H1 (cell line): ENCODE results near the gene CIDEA. TPM values are rescaled to one million over a fixed set of nuclear protein-coding genes. Genes with fewer than 3 reads are reported as not detected.

ENCODE experiments used
- CTCF ChIA-PET: fragments of 300-600 bp; sonication (Branson Sonifier 250); formaldehyde crosslinking; loops from one replicate; lab custom pipeline; 2021; ENCODE audit not compliant: partially characterized antibody; lab: Charles Lee
- POLR2A ChIA-PET: fragments of 300-600 bp; sonication (Branson Sonifier 250); formaldehyde crosslinking; loops from one replicate; lab custom pipeline; 2021; ENCODE audit warnings: inconsistent platforms; ENCODE audit not compliant: partially characterized antibody; lab: Charles Lee
- DNase-seq, 2 experiments: peaks; one replicate each; pipeline versions ENCODE4 v3.0.0 to v3.0.0-alpha.2; 2010 to 2022; ENCODE audit warnings: low spot score in 2 of 2, low read depth in 1 of 2, mixed read lengths in 1 of 2
- FAIRE-seq: peaks from 2 replicates; lab custom pipeline; 2011; peaks lifted over from hg19 to GRCh38; lab: Jason Lieb, UNC
- H2AFZ ChIP-seq: 2 replicates; pipeline ENCODE4 v1.8.1; 2012; ENCODE audit warnings: low read length, inconsistent platforms
- H2AK5ac ChIP-seq: 2 replicates; pipeline ENCODE4 v1.6.1; 2013; ENCODE audit warnings: low read depth, low read length
- H2BK120ac ChIP-seq: replicated peaks from 2 replicates; pipeline ENCODE3; 2013; ENCODE audit warnings: low read depth, low read length, inconsistent platforms
- H2BK12ac ChIP-seq: 2 replicates; pipeline ENCODE4 v1.6.1; 2013; ENCODE audit warnings: low read depth, low read length
- H2BK15ac ChIP-seq: 2 replicates; pipeline ENCODE4 v1.6.1; 2013; ENCODE audit warnings: low read length
- H2BK20ac ChIP-seq: 2 replicates; pipeline ENCODE4 v1.6.1; 2013; ENCODE audit warnings: low read length
- H2BK5ac ChIP-seq: 2 replicates; pipeline ENCODE4 v1.6.1; 2013; ENCODE audit warnings: low read depth, low read length
- H3K14ac ChIP-seq: 2 replicates; pipeline ENCODE4 v1.6.1; 2013; ENCODE audit warnings: inconsistent platforms; ENCODE audit not compliant: insufficient read length
- H3K18ac ChIP-seq: 2 replicates; pipeline ENCODE4 v1.6.1; 2013; ENCODE audit warnings: low read length; ENCODE audit errors: extremely low read depth
- H3K23ac ChIP-seq: 2 replicates; pipeline ENCODE4 v1.6.1; 2013; ENCODE audit warnings: inconsistent platforms; ENCODE audit not compliant: insufficient read length
- H3K23me2 ChIP-seq: 2 replicates; pipeline ENCODE4 v1.6.1; 2013; ENCODE audit warnings: low read depth, low read length
- H3K27ac ChIP-seq: 2 replicates; pipeline ENCODE4 v1.6.1; 2011; ENCODE audit warnings: low read depth, low read length, inconsistent platforms
- H3K27me3 ChIP-seq, 4 experiments: replicated peaks in 1 of 4; 1 replicate in 1 of 4; 2 replicates in 3 of 4; pipeline versions ENCODE4 v1.6.1 to v1.8.1; 2011 to 2013; ENCODE audit warnings: low read length in 3 of 4, mild to moderate bottlenecking in 3 of 4, inconsistent platforms in 2 of 4, mixed read lengths in 2 of 4, moderate library complexity in 1 of 4; ENCODE audit not compliant: control insufficient read depth in 3 of 4, insufficient read depth in 3 of 4; ENCODE audit errors: extremely low read depth in 1 of 4
- H3K36me3 ChIP-seq, 4 experiments: 2 replicates each; pipeline versions ENCODE4 v1.6.1 to v1.8.1; 2011 to 2013; ENCODE audit warnings: mild to moderate bottlenecking in 4 of 4, low read length in 3 of 4, moderate library complexity in 2 of 4, control low read depth in 1 of 4, inconsistent platforms in 1 of 4; ENCODE audit not compliant: insufficient read depth in 4 of 4, control insufficient read depth in 2 of 4
- H3K4ac ChIP-seq: replicated peaks from 2 replicates; pipeline ENCODE3; 2013; ENCODE audit warnings: low read length, low read depth, mixed read lengths, inconsistent platforms; ENCODE audit not compliant: insufficient read length
- H3K4me1 ChIP-seq, 4 experiments: replicated peaks in 1 of 4; 1 replicate in 1 of 4; 2 replicates in 3 of 4; pipeline versions ENCODE4 v1.6.1 to v1.8.1; 2011 to 2013; ENCODE audit warnings: low read length in 3 of 4, inconsistent platforms in 2 of 4, mixed read lengths in 1 of 4; ENCODE audit not compliant: insufficient read depth in 4 of 4, control insufficient read depth in 3 of 4
- H3K4me2 ChIP-seq, 2 experiments: 2 replicates each; pipeline versions ENCODE4 v1.6.1 to v1.8.1; 2011 to 2013; ENCODE audit warnings: low read depth in 2 of 2, low read length in 2 of 2, control low read depth in 1 of 2, inconsistent platforms in 1 of 2, mild to moderate bottlenecking in 1 of 2; ENCODE audit not compliant: insufficient read depth in 1 of 2
- H3K4me3 ChIP-seq, 4 experiments: fragments of 200-600, 300-600 bp in 1 of 4; sonication (generic), shearing (Covaris generic), sonication (Bioruptor Twin) in 1 of 4; 2 replicates each; pipeline versions ENCODE4 v1.5.1 to v1.8.1; 2011 to 2016; ENCODE audit warnings: low read length in 4 of 4, low read depth in 3 of 4, control low read depth in 2 of 4, inconsistent platforms in 2 of 4, mild to moderate bottlenecking in 2 of 4, mixed read lengths in 1 of 4, moderate library complexity in 1 of 4; ENCODE audit not compliant: insufficient read depth in 2 of 4; ENCODE audit errors: extremely low read depth in 1 of 4
- H3K56ac ChIP-seq: replicated peaks from 2 replicates; pipeline ENCODE3; 2013; ENCODE audit warnings: low read depth, mild to moderate bottlenecking, mixed read lengths, low read length, inconsistent platforms; ENCODE audit not compliant: insufficient read length
- H3K79me1 ChIP-seq: 2 replicates; pipeline ENCODE4 v1.6.1; 2013; ENCODE audit warnings: low read depth, low read length, control low read depth
- H3K79me2 ChIP-seq, 2 experiments: 2 replicates each; pipeline versions ENCODE4 v1.6.1 to v1.8.1; 2012 to 2013; ENCODE audit warnings: low read length in 2 of 2, mild to moderate bottlenecking in 2 of 2, inconsistent platforms in 1 of 2; ENCODE audit not compliant: insufficient read depth in 2 of 2, control insufficient read depth in 1 of 2
- H3K9ac ChIP-seq, 4 experiments: replicated peaks in 1 of 4; 1 replicate in 1 of 4; 2 replicates in 3 of 4; pipeline versions ENCODE4 v1.6.1 to v1.8.1; 2011 to 2013; ENCODE audit warnings: low read depth in 3 of 4, low read length in 3 of 4, control low read depth in 2 of 4, mild to moderate bottlenecking in 2 of 4, moderate library complexity in 2 of 4, inconsistent platforms in 1 of 4; ENCODE audit errors: extremely low read depth in 1 of 4
- H3K9me3 ChIP-seq, 2 experiments: 2 replicates each; pipeline versions ENCODE4 v1.6.1 to v1.8.1; 2012 to 2013; ENCODE audit warnings: mild to moderate bottlenecking in 2 of 2, moderate library complexity in 2 of 2, control low read depth in 1 of 2, inconsistent platforms in 1 of 2, low read depth in 1 of 2, low read length in 1 of 2, mixed read lengths in 1 of 2; ENCODE audit not compliant: insufficient read depth in 2 of 2
- H4K20me1 ChIP-seq, 2 experiments: replicated peaks in 1 of 2; 2 replicates each; pipeline versions ENCODE3 to v1.8.1; 2011 to 2013; ENCODE audit warnings: inconsistent platforms in 2 of 2, low read length in 2 of 2, mild to moderate bottlenecking in 1 of 2; ENCODE audit not compliant: insufficient read depth in 2 of 2, control insufficient read depth in 1 of 2
- H4K5ac ChIP-seq: 2 replicates; pipeline ENCODE4 v1.6.1; 2013; ENCODE audit warnings: low read length, low read depth, mixed read lengths, inconsistent platforms; ENCODE audit not compliant: insufficient read length
- H4K8ac ChIP-seq: 2 replicates; pipeline ENCODE4 v1.8.0; 2013; ENCODE audit warnings: mild to moderate bottlenecking, moderate library complexity, low read length, inconsistent platforms; ENCODE audit not compliant: insufficient read depth; ENCODE audit errors: extremely low read depth
- H4K91ac ChIP-seq: replicated peaks from 2 replicates; pipeline ENCODE3; 2013; ENCODE audit warnings: low read length, mixed read lengths, inconsistent platforms; ENCODE audit not compliant: insufficient read length
- BACH1 ChIP-seq: IDR thresholded peaks from 2 replicates; pipeline ENCODE4 v1.6.1; 2012; ENCODE audit warnings: low read length, improper control_type of control experiment
- KDM4A ChIP-seq: IDR thresholded peaks from one replicate; pipeline ENCODE4 v1.7.1; 2012; ENCODE audit warnings: low read depth, mild to moderate bottlenecking, moderate library complexity, low read length, inconsistent platforms; ENCODE audit not compliant: severe bottlenecking
- NANOG ChIP-seq: IDR thresholded peaks from 2 replicates; pipeline ENCODE4 v1.6.1; 2011; ENCODE audit warnings: low read length, low read depth, mild to moderate bottlenecking, inconsistent platforms; ENCODE audit not compliant: insufficient read depth, poor library complexity, severe bottlenecking
- PHF8 ChIP-seq: fragments of 200-600 bp; sonication (generic); conservative IDR thresholded peaks from 2 replicates; pipeline ENCODE4 v1.7.1; 2012; ENCODE audit warnings: low read depth, mild to moderate bottlenecking, inconsistent platforms, low read length, moderate library complexity
- POLR2AphosphoS5 ChIP-seq: IDR thresholded peaks from 2 replicates; pipeline ENCODE4 v1.6.1; 2011; ENCODE audit warnings: low read depth, low read length
- RBBP5 ChIP-seq: IDR thresholded peaks from 2 replicates; pipeline ENCODE4 v1.7.1; 2012; ENCODE audit warnings: low read depth, mild to moderate bottlenecking, inconsistent platforms, low read length, moderate library complexity, borderline replicate concordance
- TAF1 ChIP-seq: IDR thresholded peaks from 2 replicates; pipeline ENCODE4 v1.6.1; 2011; ENCODE audit warnings: mild to moderate bottlenecking, low read depth, low read length
- WGBS, 2 experiments: shearing (Covaris generic) in 1 of 2; methylation state at CpG; one replicate each; pipeline versions ENCODE4 v1.1.6 to v1.1.7; 2013 to 2015; ENCODE audit warnings: low lambda C conversion rate in 2 of 2, mixed read lengths in 2 of 2, inconsistent platforms in 1 of 2, low coverage in 1 of 2, missing lambda C conversion rate in 1 of 2; ENCODE audit not compliant: insufficient replicate concordance in 2 of 2, insufficient coverage in 1 of 2, insufficient read length in 1 of 2; ENCODE audit errors: extremely low coverage in 1 of 2, missing lambda C conversion rate in 1 of 2; 5-methylcytosine and 5-hydroxymethylcytosine counted together
- polyA plus RNA-seq, 7 experiments: library from polyadenylated mRNA; depleted of rRNA in 3 of 7; stranded (reverse) in 5 of 7; unstranded in 2 of 7; fragments of >200 nt in 5 of 7; fragments of 200-250 nt in 2 of 7; gene quantifications; 1 replicate in 5 of 7; 2 replicates in 1 of 7; 4 replicates in 1 of 7; pipeline versions ENCODE4 v1.2.1 to v1.2.3, GENCODE V29; 2011 to 2013; ENCODE audit warnings: missing spikeins in 2 of 7, mixed read lengths in 2 of 7
- total RNA-seq: library from RNA; stranded (reverse); fragmentation: NEBNext Ultra II Directional; extraction: Animal tissue kit (Norgen Biotek cat#: 25700); gene quantifications from 2 replicates; pipeline ENCODE4 v1.2.1, GENCODE V29; 2021
- TF ChIP-seq, protein P1 (sequence below), 3 experiments: IDR thresholded peaks; 1 replicate in 2 of 3; 2 replicates in 1 of 3; pipeline versions ENCODE4 v1.5.1 to v1.6.1; 2011; ENCODE audit warnings: low read length in 3 of 3, mild to moderate bottlenecking in 3 of 3, inconsistent platforms in 2 of 3, low read depth in 1 of 3, moderate library complexity in 1 of 3; ENCODE audit not compliant: insufficient read depth in 1 of 3; ENCODE audit errors: control extremely low read depth in 1 of 3

CIDEA gene
- total and polyA plus RNA-seq, 2 of the 8 experiments (the other 6 are each of a cell fraction or from before 2014, with no cell fraction given) = not detected

DNA sequence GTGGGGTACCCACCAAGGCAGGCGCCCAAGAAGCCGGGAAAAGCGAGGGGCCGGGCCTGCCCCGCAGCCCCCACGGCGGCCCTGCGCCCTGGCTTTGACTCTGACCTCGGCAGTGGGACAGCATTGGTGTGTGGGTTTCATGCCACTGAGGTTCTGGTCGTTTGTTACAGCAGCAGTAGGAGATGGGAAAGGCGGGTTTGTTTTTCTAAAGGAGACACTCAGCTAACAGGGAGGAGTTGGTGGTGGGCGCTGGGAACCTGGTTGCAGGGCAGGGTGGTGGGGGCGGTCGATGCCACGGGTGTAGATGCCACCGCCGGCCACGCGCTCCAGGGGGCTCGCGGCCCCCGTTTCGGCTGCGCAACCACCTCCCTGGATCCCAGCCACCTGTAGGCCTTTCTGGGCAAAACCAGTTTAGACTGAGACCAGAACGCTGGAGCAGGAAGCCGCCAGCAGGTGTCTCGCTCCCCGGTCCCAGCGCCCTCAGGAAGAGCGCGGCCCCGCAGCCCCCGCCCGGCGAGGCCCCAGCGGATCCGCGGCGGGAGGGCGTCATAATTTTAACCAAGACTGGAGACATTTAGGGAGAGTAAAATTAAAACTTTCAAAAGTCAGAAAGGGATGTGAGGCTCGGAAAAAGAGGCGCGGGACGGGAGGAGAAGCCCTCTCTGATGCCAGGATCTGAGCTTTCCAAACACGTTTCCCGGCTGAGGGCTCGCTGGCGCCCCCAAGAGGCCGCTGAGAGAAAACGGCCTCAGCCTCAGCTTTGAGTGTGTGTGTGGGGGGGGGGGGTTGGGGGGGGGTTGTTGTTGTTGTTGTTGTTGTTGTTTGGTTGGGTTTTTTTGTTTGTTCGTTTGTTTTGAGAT lies 17.4 kb downstream of the CIDEA start:
- no peaks in the 10 kb centered on the region for H3K79me2 ChIP-seq
- FAIRE-seq (no peak), DNase-seq (peak in 1 of 2 experiments; percentile 89)
- WGBS, 2 experiments = 14% methylated on average over 22 of the region's 51 CpGs; no CpG with 5 or more reads in 1 of the 2 experiments
- no peak overlapping the region for H2BK20ac ChIP-seq
- H3K18ac ChIP-seq = no peak overlapping the region; the same call in 1 of the 2 replicates
- no peak overlapping the region for H2BK15ac ChIP-seq
- no peak overlapping the region for H3K27ac ChIP-seq
- H3K4me2 ChIP-seq = peak overlapping the region; percentile 3 to 63; a peak in 3 of 4 replicates
- H3K23me2 ChIP-seq = no peaks in the 10 kb centered on the region
- H2BK12ac ChIP-seq = peak overlapping the region; percentile 75; the same call in 1 of the 2 replicates
- no peaks in the 10 kb centered on the region; a peak in 1 of 7 replicates for H3K4me1 ChIP-seq
- no peak overlapping the region for H3K23ac ChIP-seq
- no peaks in the 10 kb centered on the region for H3K27me3 ChIP-seq
- H4K5ac ChIP-seq = peak overlapping the region; percentile 86
- H3K9ac ChIP-seq = peak overlapping the region in 3 of 4 experiments; percentile 36 to 58 (median 57); a peak in 3 of 7 replicates
- no peak overlapping the region for H2AK5ac ChIP-seq
- H2BK5ac ChIP-seq = no peak overlapping the region
- H3K14ac ChIP-seq = no peak overlapping the region
- H3K4ac ChIP-seq = no peak overlapping the region
- CTCF ChIA-PET = interaction anchor here (0.6 to 3.2 kb wide), 26 partner anchors 9 to 789 kb away, joined by 3 to 22 read pairs (median 4); partner anchors contain the start of gene CIDEA
- peak overlapping the region; percentile 74 for H4K91ac ChIP-seq
- H2AFZ ChIP-seq = peak overlapping the region; percentile 1; the same call in 1 of the 2 replicates
- no peaks in the 10 kb centered on the region for H3K9me3 ChIP-seq
- H3K36me3 ChIP-seq = no peaks in the 10 kb centered on the region
- H4K20me1 ChIP-seq = no peaks in the 10 kb centered on the region
- no peak overlapping the region for H3K56ac ChIP-seq
- H4K8ac ChIP-seq = peak overlapping the region; percentile 95; the same call in 1 of the 2 replicates
- POLR2A ChIA-PET = interaction anchor here (0.7 kb wide), 1 partner anchor 16 kb away, joined by 3 read pairs; no protein-coding TSS in a partner anchor
- no peak overlapping the region for H2BK120ac ChIP-seq
- H3K79me1 ChIP-seq = no peaks in the 10 kb centered on the region
- peak overlapping the region; percentile 40 to 67 (median 52); a peak in 6 of 8 replicates for H3K4me3 ChIP-seq
- TF ChIP-seq BACH1 = no peak
- peak; percentile 47; the same call in 1 of the 2 replicates for TF ChIP-seq RBBP5
- TF ChIP-seq, protein P1, sequence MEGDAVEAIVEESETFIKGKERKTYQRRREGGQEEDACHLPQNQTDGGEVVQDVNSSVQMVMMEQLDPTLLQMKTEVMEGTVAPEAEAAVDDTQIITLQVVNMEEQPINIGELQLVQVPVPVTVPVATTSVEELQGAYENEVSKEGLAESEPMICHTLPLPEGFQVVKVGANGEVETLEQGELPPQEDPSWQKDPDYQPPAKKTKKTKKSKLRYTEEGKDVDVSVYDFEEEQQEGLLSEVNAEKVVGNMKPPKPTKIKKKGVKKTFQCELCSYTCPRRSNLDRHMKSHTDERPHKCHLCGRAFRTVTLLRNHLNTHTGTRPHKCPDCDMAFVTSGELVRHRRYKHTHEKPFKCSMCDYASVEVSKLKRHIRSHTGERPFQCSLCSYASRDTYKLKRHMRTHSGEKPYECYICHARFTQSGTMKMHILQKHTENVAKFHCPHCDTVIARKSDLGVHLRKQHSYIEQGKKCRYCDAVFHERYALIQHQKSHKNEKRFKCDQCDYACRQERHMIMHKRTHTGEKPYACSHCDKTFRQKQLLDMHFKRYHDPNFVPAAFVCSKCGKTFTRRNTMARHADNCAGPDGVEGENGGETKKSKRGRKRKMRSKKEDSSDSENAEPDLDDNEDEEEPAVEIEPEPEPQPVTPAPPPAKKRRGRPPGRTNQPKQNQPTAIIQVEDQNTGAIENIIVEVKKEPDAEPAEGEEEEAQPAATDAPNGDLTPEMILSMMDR (IDR thresholded peaks at IDR 0.05; ENCODE audit: control extremely low read depth in 1 of 3, insufficient read depth in 1 of 3, low read depth in 1 of 3, low read length in 3 of 3) = peak in 2 of 3 experiments; percentile 40 to 83; a peak in 3 of 4 replicates
- TF ChIP-seq PHF8 = peak; percentile 72
- no peak for TF ChIP-seq NANOG
- TF ChIP-seq KDM4A = peak; percentile 81
- TF ChIP-seq POLR2AphosphoS5 = peak; percentile 38; the same call in 1 of the 2 replicates
- peak; percentile 77 for TF ChIP-seq TAF1
